GM19351 (cell line): Measurements from ENCODE around the gene DNTTIP2.
"Not testable (repeated sequence)": the region's sequence is repeated elsewhere in the genome, so short reads cannot be mapped to it uniquely, and the experiment has no call there.

Experiments
- ATAC-seq: cut with Tn5 transposase; IDR thresholded peaks from one replicate; pipeline ENCODE4 v1.9.1; 2021; ENCODE audit warnings: mild to moderate bottlenecking, moderate library complexity; ENCODE audit not compliant: unreplicated experiment

Gene DNTTIP2

DNA sequence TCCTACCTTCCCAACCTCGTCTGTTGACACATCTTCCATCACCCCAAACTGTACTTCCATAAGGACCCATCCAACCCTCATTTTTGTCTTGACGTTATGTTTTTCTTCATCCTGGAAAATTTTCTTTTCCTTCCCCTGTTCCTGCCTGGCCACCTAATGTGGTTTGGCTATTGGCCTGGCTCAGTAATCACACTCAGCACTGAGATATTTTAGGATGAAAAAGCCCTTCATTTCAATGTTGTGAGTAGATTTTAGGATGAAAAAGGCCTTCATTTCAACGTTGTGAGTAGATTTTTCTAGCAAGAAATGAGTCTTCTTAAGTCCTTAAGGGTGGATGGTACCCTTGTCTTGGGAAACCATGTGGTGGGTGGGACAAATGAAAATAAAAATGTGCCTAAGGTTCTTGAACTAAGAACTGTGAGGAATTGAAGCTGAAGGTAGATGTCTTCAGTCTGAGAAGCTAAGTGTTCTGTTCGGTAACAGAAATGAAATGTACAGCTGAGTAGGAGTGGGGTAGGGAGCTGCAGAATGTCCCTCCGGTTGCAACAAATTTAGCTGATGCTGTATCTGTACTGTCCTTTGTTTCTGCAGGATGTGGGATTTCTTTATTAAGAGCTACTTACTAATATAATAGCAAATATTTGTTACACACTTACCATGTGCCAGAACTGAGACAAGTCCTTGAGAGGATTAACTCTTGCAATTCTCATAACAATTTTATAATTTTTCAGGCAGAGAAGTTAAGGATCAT lies 36.1 kb downstream of the DNTTIP2 start:
- ATAC-seq: no peak

DNA sequence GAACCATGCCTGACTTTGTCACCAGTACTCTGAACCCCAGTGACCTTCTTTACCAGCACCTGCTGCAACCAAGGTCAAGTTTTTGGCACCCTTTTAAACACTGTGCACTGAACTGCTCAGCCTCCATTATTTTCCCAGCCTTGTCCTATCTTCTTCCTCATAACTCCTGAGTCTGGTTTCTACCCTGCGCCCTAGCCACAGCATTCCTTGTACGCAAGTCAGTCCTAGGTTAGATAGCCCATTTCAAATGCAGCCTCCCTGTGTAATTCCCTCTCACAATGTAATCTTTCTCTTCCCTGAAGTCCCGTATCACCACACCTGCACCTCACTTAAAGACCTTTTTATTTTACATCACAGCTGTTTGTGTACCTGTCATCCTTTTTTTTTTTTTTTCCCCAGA lies 37.2 kb downstream of the DNTTIP2 start:
- ATAC-seq: no peak

DNA sequence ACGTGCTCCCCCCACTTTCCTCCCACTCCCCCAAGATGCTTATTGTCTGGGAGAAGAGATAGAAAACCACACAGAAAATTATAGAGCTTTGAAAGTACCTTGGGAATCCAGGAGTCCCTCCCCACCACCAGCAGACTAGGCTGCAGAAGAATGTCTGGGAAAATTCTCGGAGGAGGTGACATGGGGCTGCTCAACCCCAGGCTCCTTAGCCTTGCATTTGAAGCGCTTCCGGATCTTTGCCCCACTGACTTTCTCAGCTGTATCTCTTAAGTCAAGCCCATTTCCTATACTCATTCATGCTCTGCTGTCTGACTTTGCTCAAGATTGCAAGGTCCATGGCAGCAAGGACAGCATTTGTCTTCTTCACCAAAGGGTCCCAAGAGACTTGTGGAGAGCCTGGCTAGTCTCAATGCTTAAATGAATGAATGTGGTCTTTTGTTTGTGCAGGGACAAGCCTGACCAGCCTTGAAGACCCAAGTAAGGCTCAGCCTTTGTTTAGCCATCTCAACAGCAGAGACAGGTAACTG lies 38.0 kb downstream of the DNTTIP2 start:
- ATAC-seq: no peak

DNA sequence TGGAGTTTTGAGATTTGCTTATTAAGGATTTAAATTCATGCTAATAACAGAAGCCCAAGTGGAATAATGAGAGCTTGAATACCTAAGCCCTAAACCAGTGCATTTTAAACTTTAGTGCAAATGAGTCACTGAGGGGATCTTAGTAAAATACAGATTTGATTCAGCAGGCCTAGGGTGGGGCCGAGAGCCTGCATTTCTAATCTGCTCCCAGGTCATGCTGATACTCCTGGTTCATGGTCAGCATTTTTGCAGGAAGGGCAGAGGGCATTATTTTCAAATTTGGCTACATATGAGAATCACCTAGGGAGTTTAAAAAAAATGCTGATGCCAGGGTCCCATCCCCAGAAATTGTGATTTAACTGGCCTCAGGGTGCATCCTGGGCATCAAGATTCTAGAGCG lies 39.3 kb downstream of the DNTTIP2 start:
- ATAC-seq: no peak

DNA sequence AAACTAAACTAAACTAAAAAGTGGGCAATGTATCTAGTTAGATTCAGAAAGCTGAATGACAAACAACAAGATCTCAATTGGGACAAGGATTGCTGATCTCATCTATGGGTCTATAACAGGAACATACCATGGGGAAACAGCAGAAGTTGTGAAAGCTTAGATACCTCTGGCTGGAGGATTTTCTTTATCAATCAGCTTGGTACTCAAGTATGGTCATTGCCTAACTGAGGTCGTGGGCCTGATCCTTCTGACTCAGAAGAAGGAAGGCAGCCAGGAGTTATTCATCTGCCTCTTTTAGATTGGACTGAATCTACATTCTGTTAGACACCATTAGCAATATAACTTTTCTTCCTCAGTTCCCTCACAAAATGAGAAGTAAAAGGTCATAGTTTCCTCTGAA lies 39.7 kb downstream of the DNTTIP2 start:
- no peak for ATAC-seq

DNA sequence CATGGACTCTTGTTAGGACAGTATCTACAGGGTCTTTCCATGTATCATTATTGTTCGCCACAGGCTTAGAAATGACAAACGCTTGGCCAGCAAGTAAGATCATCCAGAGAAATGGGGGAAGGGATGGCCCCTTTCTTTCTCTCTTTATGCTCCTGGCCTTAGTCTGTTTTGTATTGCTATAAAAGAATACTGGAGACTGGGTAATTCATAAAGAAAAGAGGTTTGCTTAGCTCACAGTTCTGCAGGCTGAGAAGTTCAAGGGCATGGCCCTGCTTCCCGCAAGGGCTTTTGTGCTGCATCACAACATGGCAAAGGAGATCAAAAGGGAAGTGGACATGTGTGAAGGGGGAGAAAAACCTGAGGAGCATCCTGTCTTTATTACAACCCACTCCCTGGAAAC lies 41.0 kb downstream of the DNTTIP2 start:
- ATAC-seq: no peak

DNA sequence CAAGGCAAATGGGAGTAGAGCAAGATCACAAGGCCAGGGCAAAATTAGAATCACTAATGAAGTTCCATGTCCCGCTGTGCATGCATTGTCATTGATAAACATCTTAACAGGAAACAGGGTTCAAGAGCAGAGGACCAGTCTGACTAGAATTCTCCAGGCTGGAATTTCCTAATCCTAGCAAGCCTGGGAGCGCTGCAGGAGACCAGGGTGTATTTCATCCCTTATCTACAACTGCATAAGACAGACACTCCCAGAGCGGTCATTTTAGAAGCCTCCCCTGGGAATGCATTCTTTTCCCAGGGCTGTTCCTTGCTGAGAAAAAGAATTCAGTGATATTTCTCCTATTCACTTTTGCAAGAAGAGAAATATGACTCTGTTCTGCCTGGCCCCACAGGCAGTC lies 45.7 kb downstream of the DNTTIP2 start:
- not testable (repeated sequence) for ATAC-seq

DNA sequence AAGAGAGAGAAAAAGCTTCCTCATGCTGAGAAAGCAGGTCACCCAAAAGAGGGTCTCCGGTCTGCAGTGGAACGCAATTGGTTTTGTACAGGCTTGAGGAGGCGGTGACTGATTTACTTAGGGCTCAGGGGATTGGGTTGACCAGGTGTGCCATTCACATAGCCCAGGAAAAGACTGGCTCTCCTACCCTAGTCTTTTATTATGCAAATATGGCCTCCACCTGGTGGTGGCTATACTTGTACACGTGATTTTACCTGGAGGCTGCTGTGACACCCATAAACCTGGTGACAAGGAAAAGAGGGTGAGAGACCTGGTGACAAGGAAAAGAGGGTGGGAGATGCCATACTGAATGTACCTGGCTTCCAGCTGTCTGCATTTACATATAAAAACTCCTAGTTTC lies 49.9 kb downstream of the DNTTIP2 start:
- no peak for ATAC-seq

DNA sequence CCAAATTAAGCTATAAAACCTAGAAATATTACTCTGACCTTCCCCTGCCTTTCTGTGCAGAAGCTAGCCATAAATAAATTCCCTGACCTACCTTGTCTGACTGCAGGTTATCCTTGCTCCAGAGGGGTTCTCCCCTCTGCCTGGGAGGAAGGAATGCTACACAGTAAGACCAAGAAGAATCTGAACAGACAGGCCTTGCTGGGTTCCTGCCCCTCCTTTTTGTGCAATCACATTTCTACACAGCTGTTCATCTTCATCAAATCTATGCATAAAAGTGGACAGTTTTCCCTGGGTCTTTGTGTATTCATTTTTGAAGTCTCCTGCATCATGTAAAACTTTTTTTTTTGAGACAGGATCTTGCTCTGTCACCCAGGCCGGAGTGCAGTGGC lies 50.6 kb downstream of the DNTTIP2 start:
- ATAC-seq: no peak

DNA sequence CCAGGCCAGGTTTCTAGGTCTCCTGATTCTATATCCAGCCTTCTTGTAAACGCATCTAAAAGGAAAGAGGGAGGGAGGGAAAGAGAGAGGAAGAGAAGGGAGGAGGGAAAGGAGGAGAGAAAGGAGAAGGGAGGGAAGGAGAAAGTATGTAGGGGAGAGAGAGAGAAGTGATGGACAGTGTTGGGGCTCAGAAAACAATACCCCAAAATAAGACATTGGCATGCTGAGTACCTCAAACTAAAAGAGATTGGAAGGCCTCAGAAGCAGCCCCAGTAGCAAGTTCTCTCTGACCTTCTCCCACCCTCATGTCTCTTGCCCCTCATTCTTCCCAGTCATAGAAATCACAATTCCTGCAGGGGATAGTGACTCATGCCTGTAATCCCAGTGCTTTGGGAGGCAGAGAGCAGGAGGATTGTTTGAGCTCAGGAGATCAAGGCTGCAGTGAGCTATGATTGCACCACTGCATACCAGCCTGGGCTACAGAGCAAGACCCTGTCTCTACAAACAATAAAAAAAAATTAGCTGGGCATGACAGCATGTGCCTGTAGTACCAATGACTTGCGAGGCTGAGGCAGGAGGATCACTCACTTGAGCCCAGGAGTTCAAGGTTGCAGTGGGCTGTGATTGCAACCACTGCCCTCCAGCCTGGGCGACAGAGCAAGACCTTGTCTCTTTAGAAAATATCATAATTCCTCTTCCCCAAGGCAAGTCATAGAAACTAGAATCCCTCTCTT lies 51.2 kb downstream of the DNTTIP2 start:
- ATAC-seq: no peak

DNA sequence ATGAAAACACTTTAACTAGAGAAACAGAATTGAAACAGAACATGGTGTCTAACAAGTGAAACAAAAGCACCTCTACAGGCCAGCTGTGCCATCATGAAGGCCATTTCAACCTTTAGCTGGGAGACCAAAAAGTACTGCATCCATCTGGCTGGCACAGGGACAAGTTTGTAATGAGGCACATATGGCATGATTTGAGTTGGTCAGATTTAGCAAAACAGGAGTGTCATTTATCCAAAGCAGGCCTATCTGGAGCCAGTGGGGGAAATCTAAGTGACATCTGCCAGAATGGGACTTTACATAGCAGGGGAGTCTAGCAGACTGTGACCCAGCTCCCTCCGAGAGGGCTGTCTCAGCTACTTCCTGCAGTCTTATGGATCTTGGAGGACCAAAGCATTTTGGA lies 51.9 kb downstream of the DNTTIP2 start:
- no peak for ATAC-seq

DNA sequence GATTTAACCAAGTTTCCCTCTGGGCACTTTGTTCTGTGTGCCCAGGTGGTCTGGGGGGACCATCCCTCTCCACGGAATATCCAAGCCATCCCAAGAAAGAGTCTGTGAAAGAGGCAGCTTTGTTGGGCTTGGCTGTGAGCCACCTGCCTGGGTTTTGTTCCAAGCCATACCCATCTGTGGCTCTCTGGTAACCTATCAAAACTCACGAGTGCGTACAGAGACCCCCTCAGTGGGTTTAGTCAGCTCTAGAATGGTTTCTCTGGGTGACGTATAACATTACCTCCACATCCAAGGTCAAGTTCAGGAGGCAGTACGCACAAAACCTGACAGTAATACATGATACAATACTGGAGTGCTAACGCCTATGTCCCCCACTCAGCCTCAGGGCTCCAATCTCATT lies 54.2 kb downstream of the DNTTIP2 start:
- no peak for ATAC-seq

DNA sequence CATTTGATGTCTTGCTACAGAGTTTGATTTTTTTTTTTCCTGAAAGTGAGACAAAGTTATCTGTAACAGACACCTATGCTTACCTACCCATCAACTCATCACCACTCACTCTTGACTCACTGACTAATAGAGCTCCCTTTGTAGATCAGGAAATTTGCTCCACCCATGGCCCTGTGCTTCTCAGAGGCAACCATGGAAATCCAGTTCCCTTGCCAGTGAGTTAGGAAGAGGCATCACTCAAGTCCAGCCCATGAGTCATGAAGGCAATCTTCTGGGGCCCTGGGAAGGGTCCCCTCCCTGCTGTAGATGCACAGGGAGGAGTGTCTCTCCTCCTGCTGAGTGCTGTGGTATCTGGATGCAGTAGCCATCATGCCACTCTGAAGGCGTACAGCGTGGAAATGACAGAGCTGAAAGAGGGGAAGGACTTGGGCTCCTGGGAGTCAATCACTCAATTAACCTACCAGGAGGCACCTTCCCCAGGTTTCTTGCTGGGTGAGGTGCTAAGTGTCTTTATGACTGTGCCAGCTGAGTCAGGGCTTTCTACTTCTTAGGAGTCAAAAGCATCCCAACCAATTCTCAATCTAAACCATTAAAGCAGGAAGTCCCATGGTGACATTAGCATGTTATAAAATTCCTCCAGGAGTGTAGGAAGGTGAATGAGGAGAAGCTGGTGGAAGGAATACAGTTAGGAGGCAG lies 56.1 kb downstream of the DNTTIP2 start:
- no peak for ATAC-seq

DNA sequence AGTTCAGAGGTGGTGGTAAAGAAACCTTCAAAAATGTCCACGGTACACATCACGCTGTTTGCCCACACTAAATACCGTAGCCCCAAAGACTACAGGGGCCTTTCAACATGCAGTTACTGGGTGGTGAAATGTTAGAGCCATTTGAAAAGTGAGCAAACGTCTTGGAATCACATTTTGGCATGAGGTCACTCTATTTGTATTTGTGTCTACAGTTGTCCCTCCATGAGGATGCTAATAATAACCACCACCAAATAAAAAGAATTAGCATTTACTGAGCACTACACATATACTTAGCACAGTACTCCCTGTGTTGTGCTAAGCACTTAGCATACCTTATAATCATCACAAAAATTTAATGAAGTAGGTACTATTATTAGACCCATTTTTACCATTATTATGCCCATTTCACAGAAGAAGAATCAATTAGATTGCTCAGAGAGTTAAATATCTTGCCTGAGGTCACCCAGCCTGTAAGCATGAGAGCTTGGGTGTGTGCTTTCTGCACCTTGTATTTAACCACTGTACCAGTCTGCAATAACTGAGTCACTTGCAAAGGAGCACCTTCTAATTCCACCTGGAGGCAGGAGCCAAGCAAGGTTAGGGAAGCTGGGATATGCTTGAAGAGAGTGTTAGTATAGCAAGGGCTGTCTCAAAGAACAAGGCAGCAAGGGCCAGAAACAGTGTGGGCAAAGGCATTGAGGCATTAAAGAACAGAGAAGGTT lies 57.4 kb downstream of the DNTTIP2 start:
- ATAC-seq: no peak

DNA sequence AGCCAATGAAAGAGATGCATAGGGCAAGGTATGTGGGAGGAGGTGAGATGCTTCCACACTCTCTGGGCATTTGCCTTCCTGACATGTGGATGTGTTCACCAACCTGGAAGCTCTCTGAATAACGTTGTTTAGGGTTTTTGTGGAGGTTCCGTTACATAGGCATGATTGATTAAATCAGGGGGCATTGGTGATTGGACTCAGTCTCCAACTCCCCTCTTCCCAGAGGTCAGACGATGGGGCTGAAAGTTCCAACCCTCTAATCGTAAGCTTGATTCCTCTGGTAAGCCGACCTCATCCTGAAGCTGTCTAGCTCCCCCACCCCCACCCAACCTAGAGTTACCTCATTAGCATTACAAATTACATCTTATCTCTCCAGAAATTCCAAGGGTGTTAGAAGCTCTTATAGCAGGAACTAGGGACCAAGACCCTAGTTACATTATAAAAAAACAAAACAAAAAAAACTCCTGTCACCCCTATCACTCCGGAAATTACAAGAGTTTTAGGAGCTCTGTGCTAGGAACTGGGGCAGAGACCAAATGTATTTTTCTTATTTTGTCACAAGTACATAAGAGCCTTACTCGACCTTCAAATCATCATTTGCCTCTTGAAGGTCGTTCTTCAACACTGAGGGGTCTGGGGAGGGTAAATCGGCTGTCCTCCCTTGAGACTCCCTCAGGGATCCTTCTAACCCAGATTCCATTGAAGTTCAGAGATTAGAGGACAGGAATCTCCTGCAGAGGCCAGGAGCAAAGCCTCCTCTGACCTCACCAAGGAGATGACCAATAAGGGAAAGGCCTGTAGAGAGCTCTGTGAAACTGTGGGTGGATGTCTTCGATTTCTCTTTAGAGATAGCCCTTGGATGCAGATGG lies 58.2 kb downstream of the DNTTIP2 start:
- ATAC-seq: no peak

DNA sequence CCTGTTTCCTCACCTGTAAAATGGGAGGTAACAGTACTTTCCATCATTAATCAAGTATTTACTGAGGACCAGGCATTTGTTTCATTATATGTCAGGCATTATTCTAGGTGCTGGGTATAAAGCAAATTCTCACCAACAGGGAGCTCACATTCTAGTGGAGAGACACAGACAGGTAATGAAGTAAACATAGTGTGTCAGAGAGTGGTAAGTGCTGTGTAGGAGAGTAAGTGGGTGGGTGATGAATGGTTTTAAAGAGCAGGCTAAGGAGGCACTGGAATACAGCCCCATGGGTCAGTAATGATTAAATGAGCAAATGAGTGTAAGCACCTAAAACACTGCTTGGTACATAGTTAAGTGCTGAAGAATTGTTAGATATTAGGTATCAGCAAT lies 60.4 kb downstream of the DNTTIP2 start:
- ATAC-seq: no peak

DNA sequence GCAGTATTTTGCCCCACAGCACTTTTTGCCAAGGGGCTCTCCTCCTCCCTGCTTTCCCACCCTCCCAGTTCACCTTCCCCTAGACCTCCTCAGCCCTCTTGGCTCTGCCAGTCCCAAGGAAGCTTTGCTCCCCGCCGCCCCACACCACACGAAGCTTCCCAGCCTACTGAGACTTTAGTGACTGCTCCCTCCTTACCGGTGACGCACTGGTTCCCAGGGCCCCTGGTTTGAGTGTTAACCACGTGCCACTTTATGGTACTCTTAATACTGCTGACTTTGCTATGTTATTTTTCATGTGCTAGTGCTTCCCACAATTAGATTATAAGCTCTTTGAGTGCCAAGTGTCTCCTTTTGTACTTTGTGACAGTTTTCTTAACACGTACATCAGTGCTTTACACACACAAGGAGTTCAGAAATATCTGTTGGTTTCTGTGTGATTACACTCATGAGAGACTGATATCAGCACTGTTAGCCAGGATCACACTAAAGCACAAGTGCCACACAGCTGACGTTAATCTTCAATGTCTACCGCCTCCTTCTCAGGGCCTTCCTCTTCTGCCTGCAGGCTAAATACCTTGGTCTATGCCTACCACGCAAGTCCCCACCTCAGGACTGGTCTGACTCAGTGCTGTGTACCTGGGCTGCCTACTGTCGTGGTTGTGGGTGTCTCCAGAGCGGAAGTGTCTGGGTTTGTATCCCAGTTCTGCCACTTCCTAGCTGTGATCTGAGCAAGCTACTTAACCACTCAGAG lies 61.0 kb downstream of the DNTTIP2 start:
- no peak for ATAC-seq

DNA sequence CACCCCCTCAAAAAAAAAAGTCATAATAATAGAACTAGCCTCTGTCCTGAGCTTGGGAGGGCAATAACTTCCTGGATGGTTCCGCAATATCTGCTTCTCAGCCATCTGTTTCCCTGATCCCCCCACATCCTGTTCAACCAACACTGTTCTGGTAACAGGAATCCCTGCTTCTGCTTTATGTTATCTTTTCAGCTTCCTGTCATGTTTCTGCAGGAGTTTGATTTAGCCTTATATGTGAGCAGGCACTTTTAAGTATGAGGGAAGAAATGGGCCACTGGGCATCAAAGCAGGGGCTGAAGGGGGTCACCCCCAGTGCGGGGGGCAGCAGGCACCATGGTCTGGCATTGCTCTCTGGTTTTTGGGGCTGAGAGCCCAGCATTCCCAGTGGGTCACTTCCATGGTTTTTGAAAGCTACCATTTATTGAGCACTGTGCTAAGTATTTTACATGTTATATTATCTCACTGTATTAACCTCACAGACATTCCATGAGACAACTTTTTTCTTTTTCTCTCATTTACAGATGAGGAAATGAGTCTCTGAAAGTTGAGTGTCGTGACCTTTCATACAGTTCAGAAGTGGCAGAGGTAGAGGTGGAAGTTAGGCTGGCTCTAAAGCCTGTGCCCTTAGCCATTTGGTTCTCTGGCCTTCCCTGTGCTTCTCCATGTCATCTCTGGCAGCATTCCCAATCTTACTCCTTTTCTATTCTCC lies 61.9 kb downstream of the DNTTIP2 start:
- ATAC-seq: no peak
